Keratinocyte (primary cell): ENCODE data around the gene LRIG1.

ENCODE experiments used
- CTCF ChIP-seq, 3 experiments: IDR thresholded peaks in 1 of 3; conservative IDR thresholded peaks in 1 of 3; optimal IDR thresholded peaks in 1 of 3; 2 replicates in 2 of 3; 3 replicates in 1 of 3; pipeline versions ENCODE3 to v1.5.1; 2011; ENCODE audit warnings: low read length in 3 of 3, mild to moderate bottlenecking in 3 of 3, moderate library complexity in 2 of 3, control low read depth in 1 of 3, inconsistent platforms in 1 of 3; ENCODE audit not compliant: insufficient read depth in 2 of 3; ENCODE audit errors: extremely low read depth in 1 of 3
- EZH2 ChIP-seq: IDR thresholded peaks from one replicate; pipeline ENCODE4 v1.6.1; 2012; ENCODE audit warnings: inconsistent platforms, mild to moderate bottlenecking, low read length, moderate library complexity

GRCh38 chr3:66365080-66365479 is 135.7 kb downstream of the LRIG1 start:
- TF ChIP-seq CTCF (optimal IDR thresholded peaks at IDR 0.05 in 1 of 3, IDR thresholded peaks at IDR 0.05 in 1 of 3, conservative IDR thresholded peaks at IDR 0.05 in 1 of 3; ENCODE audit: extremely low read depth in 1 of 3, insufficient read depth in 2 of 3, low read length in 3 of 3) (no peak), EZH2 (no peak)
